DOHH2 (cell line): ENCODE measurements around the gene XPNPEP3.

Experiments
- H3F3A ChIP-seq: fragments of 200-600 bp; sonication (generic), shearing (Covaris generic); 2 replicates; pipeline ENCODE4 v1.6.0; 2016; ENCODE audit warnings: antibody characterized with exemption, mild to moderate bottlenecking; ENCODE audit not compliant: control insufficient read depth, insufficient read depth
- H3K27ac ChIP-seq: fragments of 200-600 bp; sonication (generic); 2 replicates; pipeline ENCODE4 v1.5.1; 2014; ENCODE audit warnings: low read depth, mild to moderate bottlenecking, low read length, moderate library complexity
- H3K27me3 ChIP-seq: fragments of 200-600 bp; sonication (generic); 2 replicates; pipeline ENCODE4 v1.6.1; 2014; ENCODE audit warnings: mild to moderate bottlenecking, low read length, mixed read lengths; ENCODE audit not compliant: control insufficient read depth
- H3K36me3 ChIP-seq: fragments of 200-600 bp; sonication (generic); 2 replicates; pipeline ENCODE4 v1.6.1; 2014; ENCODE audit warnings: mild to moderate bottlenecking, low read length, moderate library complexity, mixed read lengths; ENCODE audit not compliant: control insufficient read depth
- H3K4me1 ChIP-seq: fragments of 200-600 bp; sonication (generic); 2 replicates; pipeline ENCODE4 v1.6.1; 2014; ENCODE audit warnings: mild to moderate bottlenecking, low read length, mixed read lengths; ENCODE audit not compliant: control insufficient read depth
- H3K4me2 ChIP-seq: fragments of 200-600 bp; sonication (generic); 2 replicates; pipeline ENCODE4 v1.6.0; 2014; ENCODE audit warnings: mild to moderate bottlenecking, low read length, moderate library complexity
- H3K4me3 ChIP-seq: fragments of 200-600 bp; sonication (generic); 2 replicates; pipeline ENCODE4 v1.5.1; 2014; ENCODE audit warnings: mild to moderate bottlenecking, low read length, mixed read lengths
- H3K79me2 ChIP-seq: fragments of 200-600 bp; sonication (generic); 2 replicates; pipeline ENCODE4 v1.6.1; 2014; ENCODE audit warnings: mild to moderate bottlenecking, low read length, mixed read lengths; ENCODE audit not compliant: control insufficient read depth
- H3K9me2 ChIP-seq: fragments of 200-600 bp; sonication (generic); replicated peaks from 2 replicates; pipeline ENCODE4 v1.6.1; 2014; ENCODE audit warnings: mild to moderate bottlenecking, low read length, mixed read lengths; ENCODE audit not compliant: control insufficient read depth
- H3K9me3 ChIP-seq: fragments of 200-600 bp; sonication (generic); 2 replicates; pipeline ENCODE4 v1.6.1; 2014; ENCODE audit warnings: antibody characterized with exemption, low read length, mixed read lengths; ENCODE audit not compliant: control insufficient read depth, insufficient read depth
- H4K20me1 ChIP-seq: fragments of 200-600 bp; sonication (generic); 2 replicates; pipeline ENCODE4 v1.6.0; 2014; ENCODE audit warnings: low read depth, mild to moderate bottlenecking, antibody characterized with exemption, low read length, moderate library complexity; ENCODE audit not compliant: control insufficient read depth, insufficient read depth
- EZH2phosphoT487 ChIP-seq: fragments of 200-600 bp; sonication (generic); IDR thresholded peaks from 2 replicates; pipeline ENCODE4 v1.6.1; 2017; ENCODE audit warnings: borderline replicate concordance, mild to moderate bottlenecking, antibody characterized with exemption, low read length, moderate library complexity, mixed read lengths
- TF ChIP-seq, protein P1 (sequence below): fragments of 200-600 bp; sonication (generic); IDR thresholded peaks from one replicate; pipeline ENCODE4 v1.5.1; 2014; ENCODE audit warnings: antibody characterized with exemption, mild to moderate bottlenecking, low read depth, low read length; ENCODE audit not compliant: poor library complexity, severe bottlenecking

XPNPEP3 gene

GRCh38 chr22:40894417-40894816 is 37.5 kb downstream of the XPNPEP3 start:
- Histone ChIP-seq H4K20me1 (no peaks in the 10 kb centered on the region), H3K4me3 (no peak overlapping the region), H3F3A (no peaks in the 10 kb centered on the region), H3K4me1 (peaks cover 6% of the 10 kb centered on the region), H3K27me3 (no peaks in the 10 kb centered on the region), H3K79me2 (no peaks in the 10 kb centered on the region), H3K4me2 (no peak overlapping the region), H3K36me3 (peaks cover 4% of the 10 kb centered on the region), H3K9me3 (no peaks in the 10 kb centered on the region), H3K9me2 (no peaks in the 10 kb centered on the region), H3K27ac (no peak overlapping the region)
- TF ChIP-seq EZH2phosphoT487: no peak
- TF ChIP-seq, protein P1, sequence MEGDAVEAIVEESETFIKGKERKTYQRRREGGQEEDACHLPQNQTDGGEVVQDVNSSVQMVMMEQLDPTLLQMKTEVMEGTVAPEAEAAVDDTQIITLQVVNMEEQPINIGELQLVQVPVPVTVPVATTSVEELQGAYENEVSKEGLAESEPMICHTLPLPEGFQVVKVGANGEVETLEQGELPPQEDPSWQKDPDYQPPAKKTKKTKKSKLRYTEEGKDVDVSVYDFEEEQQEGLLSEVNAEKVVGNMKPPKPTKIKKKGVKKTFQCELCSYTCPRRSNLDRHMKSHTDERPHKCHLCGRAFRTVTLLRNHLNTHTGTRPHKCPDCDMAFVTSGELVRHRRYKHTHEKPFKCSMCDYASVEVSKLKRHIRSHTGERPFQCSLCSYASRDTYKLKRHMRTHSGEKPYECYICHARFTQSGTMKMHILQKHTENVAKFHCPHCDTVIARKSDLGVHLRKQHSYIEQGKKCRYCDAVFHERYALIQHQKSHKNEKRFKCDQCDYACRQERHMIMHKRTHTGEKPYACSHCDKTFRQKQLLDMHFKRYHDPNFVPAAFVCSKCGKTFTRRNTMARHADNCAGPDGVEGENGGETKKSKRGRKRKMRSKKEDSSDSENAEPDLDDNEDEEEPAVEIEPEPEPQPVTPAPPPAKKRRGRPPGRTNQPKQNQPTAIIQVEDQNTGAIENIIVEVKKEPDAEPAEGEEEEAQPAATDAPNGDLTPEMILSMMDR: no peak

- Histone ChIP-seq H3K79me2 (no peaks in the 10 kb centered on the region), H3K9me2 (no peaks in the 10 kb centered on the region), H3K27ac (no peak overlapping the region), H3K4me1 (peaks cover 6% of the 10 kb centered on the region), H3K4me2 (peak overlapping the region; percentile 48), H4K20me1 (no peaks in the 10 kb centered on the region), H3K9me3 (no peaks in the 10 kb centered on the region), H3F3A (no peaks in the 10 kb centered on the region), H3K4me3 (0 out of 2 replicates have a peak overlapping the region, but pooled peaks have one; percentile 2), H3K36me3 (no peaks in the 10 kb centered on the region), H3K27me3 (no peaks in the 10 kb centered on the region)
- TF ChIP-seq, protein P1: peak; percentile 59
- TF ChIP-seq EZH2phosphoT487: no peak
Observed at GRCh38 chr22:40898850-40899357, 42.0 kb downstream of the XPNPEP3 start.

GRCh38 chr22:40904101-40904500 is 47.2 kb downstream of the XPNPEP3 start:
- H3F3A ChIP-seq: no peaks in the 10 kb centered on the region
- no peaks in the 10 kb centered on the region for H3K79me2 ChIP-seq
- H3K9me3 ChIP-seq: no peaks in the 10 kb centered on the region
- H3K27me3 ChIP-seq: no peaks in the 10 kb centered on the region
- H3K36me3 ChIP-seq: no peaks in the 10 kb centered on the region
- H3K4me1 ChIP-seq: no peaks in the 10 kb centered on the region; the same call in 1 of the 2 replicates
- H3K27ac ChIP-seq: no peak overlapping the region
- no peak for TF ChIP-seq EZH2phosphoT487
- TF ChIP-seq, protein P1: no peak
- H3K4me3 ChIP-seq: no peak overlapping the region
- H4K20me1 ChIP-seq: no peaks in the 10 kb centered on the region
- no peak overlapping the region for H3K4me2 ChIP-seq
- H3K9me2 ChIP-seq: no peaks in the 10 kb centered on the region
